SU-DHL-6 (cell line): ENCODE measurements around the gene KMT2A.

Experiments used
- EZH2phosphoT487 ChIP-seq: fragments of 200-600 bp; sonication (generic), shearing (Covaris generic); conservative IDR thresholded peaks from 2 replicates; pipeline ENCODE4 v1.6.1; 2018; ENCODE audit warnings: mild to moderate bottlenecking, antibody characterized with exemption, low read length, moderate library complexity, mixed read lengths
- TF ChIP-seq, protein P1 (sequence below): fragments of 200-600 bp; sonication (generic); IDR thresholded peaks from one replicate; pipeline ENCODE4 v1.5.1; 2017; ENCODE audit warnings: antibody characterized with exemption, mild to moderate bottlenecking, low read length, moderate library complexity; ENCODE audit not compliant: insufficient read depth, poor library complexity, severe bottlenecking

DNA sequence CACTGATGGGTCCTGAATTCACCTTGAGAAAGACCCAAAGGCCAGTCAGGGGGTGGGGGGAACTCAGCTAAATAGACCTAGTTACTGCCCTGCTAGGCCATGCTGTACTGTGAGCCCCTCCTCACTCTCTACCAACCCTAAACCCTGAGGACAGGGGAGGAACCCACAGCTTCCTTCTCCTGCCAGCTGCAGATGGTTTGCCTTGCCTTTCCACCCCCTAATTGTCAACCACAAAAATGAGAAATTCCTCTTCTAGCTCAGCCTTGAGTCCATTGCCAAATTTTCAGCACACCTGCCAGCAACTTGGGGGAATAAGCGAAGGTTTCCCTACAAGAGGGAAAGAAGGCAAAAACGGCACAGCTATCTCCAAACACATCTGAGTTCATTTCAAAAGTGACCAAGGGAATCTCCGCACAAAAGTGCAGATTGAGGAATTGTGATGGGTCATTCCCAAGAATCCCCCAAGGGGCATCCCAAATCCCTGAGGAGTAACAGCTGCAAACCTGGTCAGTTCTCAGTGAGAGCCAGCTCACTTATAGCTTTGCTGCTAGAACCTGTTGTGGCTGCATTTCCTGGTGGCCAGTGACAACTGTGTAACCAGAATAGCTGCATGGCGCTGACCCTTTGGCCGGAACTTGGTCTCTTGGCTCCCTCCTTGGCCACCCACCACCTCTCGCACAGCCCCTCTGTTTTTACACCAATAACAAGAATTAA is 88.6 kb downstream of the KMT2A start:
- TF ChIP-seq, protein P1, sequence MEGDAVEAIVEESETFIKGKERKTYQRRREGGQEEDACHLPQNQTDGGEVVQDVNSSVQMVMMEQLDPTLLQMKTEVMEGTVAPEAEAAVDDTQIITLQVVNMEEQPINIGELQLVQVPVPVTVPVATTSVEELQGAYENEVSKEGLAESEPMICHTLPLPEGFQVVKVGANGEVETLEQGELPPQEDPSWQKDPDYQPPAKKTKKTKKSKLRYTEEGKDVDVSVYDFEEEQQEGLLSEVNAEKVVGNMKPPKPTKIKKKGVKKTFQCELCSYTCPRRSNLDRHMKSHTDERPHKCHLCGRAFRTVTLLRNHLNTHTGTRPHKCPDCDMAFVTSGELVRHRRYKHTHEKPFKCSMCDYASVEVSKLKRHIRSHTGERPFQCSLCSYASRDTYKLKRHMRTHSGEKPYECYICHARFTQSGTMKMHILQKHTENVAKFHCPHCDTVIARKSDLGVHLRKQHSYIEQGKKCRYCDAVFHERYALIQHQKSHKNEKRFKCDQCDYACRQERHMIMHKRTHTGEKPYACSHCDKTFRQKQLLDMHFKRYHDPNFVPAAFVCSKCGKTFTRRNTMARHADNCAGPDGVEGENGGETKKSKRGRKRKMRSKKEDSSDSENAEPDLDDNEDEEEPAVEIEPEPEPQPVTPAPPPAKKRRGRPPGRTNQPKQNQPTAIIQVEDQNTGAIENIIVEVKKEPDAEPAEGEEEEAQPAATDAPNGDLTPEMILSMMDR, result no peak
- no peak for TF ChIP-seq EZH2phosphoT487
